IMR-90 (cell line): ENCODE measurements around the gene ST8SIA6. TPM values are rescaled to one million over a fixed set of nuclear protein-coding genes. Genes with fewer than 3 reads are reported as not detected.

Experiments used
- ATAC-seq: fragments of 200-7000 bp; cut with Tn5 transposase; 2 replicates; pipeline ENCODE4 v1.9.1; 2020; ENCODE audit warnings: low read depth, mild to moderate bottlenecking, moderate library complexity
- BruUV-seq: library from RNA; stranded (reverse); fragments of 400-500 nt; replicated peaks from 2 replicates; lab custom pipeline; 2021; lab: Mats Ljungman, UMichigan
- CTCF ChIA-PET: fragments of 300-600 bp; formaldehyde crosslinking; extraction: SDS; loops from one replicate; lab custom pipeline; 2021; ENCODE audit warnings: antibody characterized with exemption; lab: Yijun Ruan, JAX
- POLR2A ChIA-PET: fragments of 300-600 bp; sonication (Branson Sonifier 250); formaldehyde crosslinking; loops from one replicate; lab custom pipeline; 2022; ENCODE audit warnings: antibody characterized with exemption; ENCODE audit not compliant: unreplicated experiment; lab: Charles Lee
- DNase-seq: peaks from one replicate; pipeline ENCODE4 v3.0.0; 2013
- H2AFZ ChIP-seq: replicated peaks from 2 replicates; pipeline ENCODE3; 2013; ENCODE audit warnings: low read length, mild to moderate bottlenecking; ENCODE audit not compliant: poor library complexity
- H2AK5ac ChIP-seq: 2 replicates; pipeline ENCODE4 v1.6.1; 2013; ENCODE audit warnings: low read depth, low read length, inconsistent platforms
- H2AK9ac ChIP-seq: replicated peaks from 2 replicates; pipeline ENCODE3; 2013; ENCODE audit warnings: mild to moderate bottlenecking, low read depth, low read length, moderate library complexity; ENCODE audit not compliant: poor library complexity
- H2BK120ac ChIP-seq: 2 replicates; pipeline ENCODE4 v1.6.1; 2013; ENCODE audit warnings: low read depth, low read length, inconsistent platforms
- H2BK15ac ChIP-seq: 3 replicates; pipeline ENCODE4 v1.6.1; 2013; ENCODE audit warnings: low read depth, low read length, inconsistent platforms
- H2BK20ac ChIP-seq: 2 replicates; pipeline ENCODE4 v1.6.1; 2013; ENCODE audit warnings: low read depth, mild to moderate bottlenecking, inconsistent platforms, low read length, moderate library complexity
- H2BK5ac ChIP-seq: 2 replicates; pipeline ENCODE4 v1.6.1; 2013; ENCODE audit warnings: mild to moderate bottlenecking, low read depth, low read length, inconsistent platforms; ENCODE audit not compliant: poor library complexity, severe bottlenecking
- H3K14ac ChIP-seq: replicated peaks from 2 replicates; pipeline ENCODE4 v1.6.1; 2013; ENCODE audit warnings: low read depth, low read length, inconsistent platforms
- H3K18ac ChIP-seq: 2 replicates; pipeline ENCODE4 v1.6.1; 2013; ENCODE audit warnings: low read depth, low read length, control low read depth
- H3K23ac ChIP-seq: 2 replicates; pipeline ENCODE4 v1.6.1; 2013; ENCODE audit warnings: low read depth, low read length, inconsistent platforms
- H3K27ac ChIP-seq: 2 replicates; pipeline ENCODE4 v1.5.1; 2013; ENCODE audit warnings: mild to moderate bottlenecking, control low read depth, low read length; ENCODE audit not compliant: insufficient read depth
- H3K27me3 ChIP-seq: 2 replicates; pipeline ENCODE4 v1.6.1; 2013; ENCODE audit warnings: low read length; ENCODE audit not compliant: control insufficient read depth, insufficient read depth
- H3K36me3 ChIP-seq: 2 replicates; pipeline ENCODE4 v1.6.1; 2013; ENCODE audit warnings: low read length, mixed read lengths; ENCODE audit not compliant: control insufficient read depth, insufficient read depth
- H3K4ac ChIP-seq: 2 replicates; pipeline ENCODE4 v1.6.1; 2013; ENCODE audit warnings: low read depth, low read length, inconsistent platforms
- H3K4me1 ChIP-seq: 2 replicates; pipeline ENCODE4 v1.6.1; 2013; ENCODE audit warnings: low read length, mixed read lengths; ENCODE audit not compliant: control insufficient read depth, insufficient read depth
- H3K4me2 ChIP-seq: 2 replicates; pipeline ENCODE4 v1.6.1; 2013; ENCODE audit warnings: low read depth, mild to moderate bottlenecking, control low read depth, low read length, moderate library complexity
- H3K4me3 ChIP-seq: 2 replicates; pipeline ENCODE4 v1.5.1; 2013; ENCODE audit warnings: low read depth, mild to moderate bottlenecking, control low read depth, low read length, moderate library complexity; ENCODE audit not compliant: insufficient read depth
- H3K56ac ChIP-seq: 2 replicates; pipeline ENCODE4 v1.6.1; 2013; ENCODE audit warnings: low read length, inconsistent platforms; ENCODE audit not compliant: insufficient read depth; ENCODE audit errors: extremely low read depth
- H3K79me1 ChIP-seq, 2 experiments: 2 replicates each; pipeline ENCODE4 v1.6.1; 2013; ENCODE audit warnings: low read length in 2 of 2, inconsistent platforms in 1 of 2, low read depth in 1 of 2
- H3K9ac ChIP-seq: 2 replicates; pipeline ENCODE4 v1.6.1; 2013; ENCODE audit warnings: low read depth, low read length, control low read depth
- H3K9me1 ChIP-seq: 2 replicates; pipeline ENCODE4 v1.6.1; 2013; ENCODE audit warnings: low read length, inconsistent platforms; ENCODE audit not compliant: insufficient read depth
- H3K9me3 ChIP-seq: 2 replicates; pipeline ENCODE4 v1.6.1; 2013; ENCODE audit warnings: low read length; ENCODE audit not compliant: control insufficient read depth, insufficient read depth
- H4K20me1 ChIP-seq: 2 replicates; pipeline ENCODE4 v1.6.1; 2013; ENCODE audit warnings: low read length, inconsistent platforms; ENCODE audit not compliant: insufficient read depth
- H4K5ac ChIP-seq: 2 replicates; pipeline ENCODE4 v1.6.1; 2013; ENCODE audit warnings: mild to moderate bottlenecking, low read depth, low read length, control low read depth
- H4K8ac ChIP-seq, 2 experiments: 2 replicates each; pipeline ENCODE4 v1.6.1; 2013; ENCODE audit warnings: low read depth in 2 of 2, low read length in 2 of 2, control low read depth in 1 of 2, inconsistent platforms in 1 of 2
- H4K91ac ChIP-seq: 2 replicates; pipeline ENCODE4 v1.6.1; 2013; ENCODE audit warnings: low read depth, low read length, inconsistent platforms; ENCODE audit not compliant: insufficient read depth
- BHLHE40 ChIP-seq: fragments of 150-350 bp; IDR thresholded peaks from 2 replicates; pipeline ENCODE4 v1.6.1; 2016; ENCODE audit warnings: mild to moderate bottlenecking, low read depth, low read length
- CEBPB ChIP-seq: IDR thresholded peaks from 2 replicates; pipeline ENCODE4 v1.6.1; 2012; ENCODE audit warnings: low read depth, low read length, improper control_type of control experiment
- RCOR1 ChIP-seq: IDR thresholded peaks from 2 replicates; pipeline ENCODE4 v1.6.1; 2012; ENCODE audit warnings: mild to moderate bottlenecking, low read length, improper control_type of control experiment; ENCODE audit not compliant: insufficient replicate concordance
- WGBS, 2 experiments: methylation state at CpG; one replicate each; pipeline versions ENCODE4 v1.1.5 to v1.1.7; 2013; ENCODE audit warnings: missing lambda C conversion rate in 2 of 2; ENCODE audit not compliant: insufficient read length in 1 of 2; ENCODE audit errors: extremely low coverage in 2 of 2; 5-methylcytosine and 5-hydroxymethylcytosine counted together
- dilution Hi-C: fragments of 300-500 bp; cut with HindIII; formaldehyde crosslinking; loops from one replicate; pipeline ENCODE4 v1.14.3; 2018; ENCODE audit warnings: low sequenced_read_pairs; ENCODE audit not compliant: unreplicated experiment
- in situ Hi-C: fragments of 300-500 bp; cut with MboI; formaldehyde crosslinking; loops from 3 replicates; pipeline ENCODE4 v1.14.3; 2019; ENCODE audit warnings: low sequenced_read_pairs, inconsistent platforms, mixed read lengths
- intact Hi-C: fragments of 100-400 bp; cut with micrococcal nuclease; formaldehyde crosslinking; loops from 2 replicates; pipeline ENCODE4 v1.10.0; 2022
- polyA plus RNA-seq, 3 experiments: library from polyadenylated mRNA; depleted of rRNA; stranded (reverse); fragments of >200 nt; gene quantifications; 2 replicates each; pipeline ENCODE4 v1.2.3, GENCODE V29; 2012; ENCODE audit warnings: low replicate concordance in 1 of 3
- total RNA-seq: library from RNA; depleted of rRNA; stranded (reverse); fragments of >200 nt; gene quantifications from 2 replicates; pipeline ENCODE4 v1.2.3, GENCODE V29; 2012

ST8SIA6 gene
- total and polyA plus RNA-seq, 2 of the 4 experiments (the other 2 are of a cell fraction): 0.10 to 0.18 TPM

DNA sequence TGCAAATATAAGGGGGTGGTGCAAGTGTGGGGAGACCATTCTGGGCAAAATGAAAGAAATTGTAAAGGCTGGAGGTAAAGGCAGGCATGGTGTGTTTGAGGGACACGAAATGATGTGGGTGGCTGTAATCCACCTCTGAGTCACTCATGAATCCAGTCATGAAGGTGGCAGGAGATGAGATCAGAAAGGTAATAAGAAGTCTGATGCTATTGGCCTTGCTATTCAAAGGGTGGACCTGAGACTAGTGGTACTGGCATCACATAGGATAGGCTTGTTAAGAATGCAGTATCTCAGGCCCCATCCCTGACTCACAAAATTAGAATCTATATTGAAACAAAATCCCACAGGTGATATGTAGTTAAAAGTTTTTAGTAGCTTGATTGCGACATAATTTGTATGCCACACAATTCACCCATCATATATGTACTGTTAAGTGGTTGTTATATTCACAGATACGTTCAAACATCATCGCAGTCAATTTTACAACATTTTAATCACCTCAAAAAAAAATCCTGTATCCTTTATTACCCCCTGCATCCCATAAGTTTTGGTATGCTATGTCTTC is 85.6 kb downstream of the ST8SIA6 start:
- H3K9ac ChIP-seq: no peak overlapping the region
- no peak overlapping the region for H3K56ac ChIP-seq
- H3K14ac ChIP-seq: no peak overlapping the region
- peaks cover 4% of the 10 kb centered on the region; the same call in 1 of the 2 replicates for H3K9me3 ChIP-seq
- no peak overlapping the region for H4K91ac ChIP-seq
- ChIA-PET CTCF (interaction anchor here (0.7 kb wide), 1 partner anchor 203 kb away, joined by 6 read pairs; no protein-coding TSS in a partner anchor), POLR2A (no interaction called here)
- no peak overlapping the region for H2AFZ ChIP-seq
- ATAC-seq: no peak
- in situ Hi-C loops: no loop called here
- H3K36me3 ChIP-seq: no peaks in the 10 kb centered on the region
- no peak overlapping the region for H3K23ac ChIP-seq
- no peaks in the 10 kb centered on the region for H3K9me1 ChIP-seq
- H3K27ac ChIP-seq: no peak overlapping the region
- TF ChIP-seq RCOR1 (no peak), CEBPB (peak; percentile 89), BHLHE40 (no peak)
- H2AK9ac ChIP-seq: no peak overlapping the region
- H2BK15ac ChIP-seq: no peak overlapping the region
- no peak overlapping the region for H2BK5ac ChIP-seq
- H4K5ac ChIP-seq: no peak overlapping the region
- H3K18ac ChIP-seq: no peak overlapping the region
- no peak overlapping the region for H2AK5ac ChIP-seq
- no peak for DNase-seq
- H3K27me3 ChIP-seq: peaks cover 3% of the 10 kb centered on the region
- no TSS peak for BruUV-seq
- H3K79me1 ChIP-seq: no peaks in the 10 kb centered on the region
- H2BK20ac ChIP-seq: no peak overlapping the region
- no peaks in the 10 kb centered on the region for H4K20me1 ChIP-seq
- no peak overlapping the region for H3K4ac ChIP-seq
- intact Hi-C loops: no loop called here
- WGBS, 2 experiments: 33% methylated on average over 1 of the region's 4 CpGs; no CpG with 5 or more reads in 1 of the 2 experiments
- dilution Hi-C loops: no loop called here
- no peak overlapping the region for H2BK120ac ChIP-seq
- no peaks in the 10 kb centered on the region for H3K4me1 ChIP-seq
- H3K4me3 ChIP-seq: no peak overlapping the region
- no peak overlapping the region for H4K8ac ChIP-seq
- no peak overlapping the region for H3K4me2 ChIP-seq
